Measurements from ENCODE around the gene ARPP19.

DNA sequence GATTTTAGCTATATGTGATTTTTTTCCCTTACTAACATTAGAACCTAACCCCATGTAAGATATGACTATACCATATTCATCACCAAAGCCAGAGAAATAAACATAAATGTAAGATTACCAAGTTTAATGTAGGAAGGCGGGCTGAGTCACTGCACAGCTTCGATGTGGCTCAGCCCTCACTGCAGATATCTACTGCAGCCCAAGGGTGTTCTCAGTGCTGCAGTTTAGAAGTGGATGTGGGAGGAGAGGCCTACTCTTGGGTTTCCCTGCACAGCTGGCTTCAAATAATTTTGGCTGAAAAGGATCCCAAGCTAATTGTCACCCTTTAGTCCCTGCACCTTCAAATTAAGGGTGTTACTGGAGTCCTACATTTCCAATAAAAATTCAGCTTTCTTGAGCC, 9.3 kb downstream of the ARPP19 start:
- TF ChIP-seq, protein P1, sequence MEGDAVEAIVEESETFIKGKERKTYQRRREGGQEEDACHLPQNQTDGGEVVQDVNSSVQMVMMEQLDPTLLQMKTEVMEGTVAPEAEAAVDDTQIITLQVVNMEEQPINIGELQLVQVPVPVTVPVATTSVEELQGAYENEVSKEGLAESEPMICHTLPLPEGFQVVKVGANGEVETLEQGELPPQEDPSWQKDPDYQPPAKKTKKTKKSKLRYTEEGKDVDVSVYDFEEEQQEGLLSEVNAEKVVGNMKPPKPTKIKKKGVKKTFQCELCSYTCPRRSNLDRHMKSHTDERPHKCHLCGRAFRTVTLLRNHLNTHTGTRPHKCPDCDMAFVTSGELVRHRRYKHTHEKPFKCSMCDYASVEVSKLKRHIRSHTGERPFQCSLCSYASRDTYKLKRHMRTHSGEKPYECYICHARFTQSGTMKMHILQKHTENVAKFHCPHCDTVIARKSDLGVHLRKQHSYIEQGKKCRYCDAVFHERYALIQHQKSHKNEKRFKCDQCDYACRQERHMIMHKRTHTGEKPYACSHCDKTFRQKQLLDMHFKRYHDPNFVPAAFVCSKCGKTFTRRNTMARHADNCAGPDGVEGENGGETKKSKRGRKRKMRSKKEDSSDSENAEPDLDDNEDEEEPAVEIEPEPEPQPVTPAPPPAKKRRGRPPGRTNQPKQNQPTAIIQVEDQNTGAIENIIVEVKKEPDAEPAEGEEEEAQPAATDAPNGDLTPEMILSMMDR (IDR thresholded peaks at IDR 0.05): no peak
- TF ChIP-seq POLR2A (IDR thresholded peaks at IDR 0.05): no peak
